GM18517 (cell line): ENCODE measurements around the gene GNAT1.

ENCODE experiments used
- ATAC-seq: cut with Tn5 transposase; IDR thresholded peaks from one replicate; pipeline ENCODE4 v1.9.1; 2021; ENCODE audit warnings: mild to moderate bottlenecking, moderate library complexity; ENCODE audit not compliant: unreplicated experiment

GNAT1 gene

DNA sequence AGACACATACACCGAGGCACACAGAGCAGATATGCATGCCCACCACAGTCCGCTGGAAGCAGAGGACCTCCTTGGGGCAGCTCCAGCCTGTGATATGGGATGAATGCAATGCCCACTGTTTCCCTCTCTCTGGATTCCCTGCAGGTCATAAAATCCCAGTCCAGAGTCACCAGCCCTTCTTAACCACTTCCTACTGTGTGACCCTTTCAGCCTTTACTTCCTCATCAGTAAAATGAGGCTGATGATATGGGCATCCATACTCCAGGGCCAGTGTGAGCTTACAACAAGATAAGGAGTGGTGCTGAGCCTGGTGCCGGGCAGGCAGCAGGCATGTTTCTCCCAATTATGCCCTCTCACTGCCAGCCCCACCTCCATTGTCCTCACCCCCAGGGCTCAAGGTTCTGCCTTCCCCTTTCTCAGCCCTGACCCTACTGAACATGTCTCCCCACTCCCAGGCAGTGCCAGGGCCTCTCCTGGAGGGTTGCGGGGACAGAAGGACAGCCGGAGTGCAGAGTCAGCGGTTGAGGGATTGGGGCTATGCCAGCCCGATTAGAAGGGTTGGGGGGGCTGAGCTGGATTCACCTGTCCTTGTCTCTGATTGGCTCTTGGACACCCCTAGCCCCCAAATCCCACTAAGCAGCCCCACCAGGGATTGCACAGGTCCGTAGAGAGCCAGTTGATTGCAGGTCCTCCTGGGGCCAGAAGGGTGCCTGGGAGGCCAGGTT, at the start of gene GNAT1:
Gene GNAT1, plus strand, starts transcription at position 675 of the 725 bp plus-strand sequence. CDS start 116 bp downstream, outside the sequence.
- ATAC-seq, result no peak

DNA sequence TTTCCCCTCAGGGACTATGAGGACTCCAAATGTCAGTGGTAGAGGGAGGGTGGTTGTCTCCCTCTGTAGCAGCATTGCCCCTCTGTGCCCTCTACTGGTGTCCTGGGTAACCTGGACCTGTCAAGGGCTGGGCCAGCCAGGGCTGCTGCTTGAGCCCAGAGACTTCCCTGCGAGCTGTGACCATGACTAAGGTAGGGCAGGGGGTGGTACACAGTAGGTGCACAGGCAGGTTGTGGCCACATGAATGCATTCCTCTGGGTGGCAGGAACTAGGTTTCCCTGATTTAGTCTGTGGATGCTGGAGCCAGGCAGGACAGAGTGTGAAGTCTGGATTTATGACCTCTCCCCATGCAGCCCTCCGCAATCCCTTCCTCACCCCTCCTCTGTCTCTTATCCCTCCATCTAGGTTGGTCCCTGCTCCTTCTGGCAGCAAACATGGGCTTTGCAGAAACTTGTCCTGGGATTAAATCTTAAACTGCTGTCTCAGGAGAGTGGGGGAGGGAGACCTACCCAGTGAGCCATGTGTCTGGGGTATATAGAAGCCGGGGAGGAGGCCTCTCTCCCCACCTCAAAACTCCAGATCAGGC, 45.0 kb upstream of the GNAT1 start:
- ATAC-seq, result no peak

DNA sequence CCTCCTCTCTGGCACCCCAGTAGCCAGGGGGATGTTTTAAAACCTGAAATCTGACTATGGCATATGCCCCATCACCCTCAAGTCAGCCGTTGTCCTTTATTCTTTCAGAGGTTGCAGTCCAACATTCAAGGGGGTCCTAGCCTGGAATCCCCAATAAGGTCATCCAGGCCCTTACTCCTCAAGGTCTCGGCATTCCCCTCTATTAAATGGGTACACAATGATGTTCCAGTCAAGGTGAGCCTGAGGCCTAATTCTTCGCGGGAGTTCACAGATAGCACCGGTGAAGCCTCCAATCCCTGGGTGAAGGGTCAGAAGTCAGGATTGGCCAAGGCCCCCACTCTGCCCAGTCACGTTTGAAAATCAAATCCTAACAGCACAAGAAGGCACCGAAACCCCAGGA, 44.4 kb upstream of the GNAT1 start:
- ATAC-seq, result no peak

DNA sequence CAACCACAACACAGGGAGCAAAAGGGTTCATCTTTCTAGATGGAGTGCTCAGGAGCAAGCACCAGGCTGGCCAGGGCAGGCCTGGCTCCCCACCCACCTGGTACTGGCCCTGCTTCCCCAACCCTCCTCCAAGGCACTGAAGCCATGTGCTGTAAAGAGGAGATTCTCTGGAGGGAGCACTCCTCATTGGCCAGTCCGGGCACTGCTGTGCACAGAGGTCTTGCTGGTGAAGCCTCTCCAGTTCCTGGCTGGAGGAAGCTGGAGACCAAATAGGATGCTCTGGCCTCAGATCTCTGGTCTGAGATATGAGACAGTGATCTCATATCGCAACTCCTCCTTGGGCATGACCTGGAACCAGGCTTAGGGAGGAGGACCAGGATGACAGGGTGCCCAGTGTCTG, 44.0 kb upstream of the GNAT1 start:
- ATAC-seq, result no peak

DNA sequence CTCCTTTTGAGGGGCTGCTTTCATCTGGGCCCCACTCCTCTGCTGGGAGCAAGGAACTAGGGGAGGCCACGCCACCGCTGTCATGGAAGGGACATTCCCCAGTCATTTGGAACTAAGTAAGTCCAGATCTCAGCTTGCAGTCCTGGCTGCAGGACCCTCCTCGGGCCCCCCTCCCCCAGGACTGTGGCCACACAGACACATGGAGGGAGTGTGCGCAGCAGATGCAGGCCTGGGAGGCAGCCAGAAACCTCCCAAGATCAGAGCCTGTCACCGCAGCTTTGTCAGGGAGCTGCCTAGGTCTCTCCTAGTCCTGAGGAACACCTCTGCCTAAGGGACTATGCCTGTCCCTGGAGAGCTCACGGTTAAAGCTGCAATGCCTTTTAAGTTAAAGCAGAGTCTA, 43.5 kb upstream of the GNAT1 start:
- ATAC-seq, result no peak

DNA sequence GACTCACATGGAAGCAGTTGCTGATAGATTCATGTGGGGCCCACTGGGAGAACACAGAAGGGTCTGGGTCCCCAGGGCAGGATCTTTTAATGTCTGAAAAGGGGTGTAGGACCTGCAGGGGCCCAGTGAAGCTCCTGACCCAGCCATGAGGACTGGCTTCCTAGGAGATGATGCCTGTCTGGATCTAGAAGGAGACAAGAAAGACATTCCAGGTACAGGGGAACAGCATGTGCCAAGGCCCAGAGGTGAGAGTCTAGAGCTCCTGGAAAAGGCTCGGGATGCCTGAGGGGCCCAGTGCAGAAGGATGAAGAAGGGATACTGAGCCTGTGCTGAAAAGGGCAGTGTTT, 41.0 kb upstream of the GNAT1 start:
- no peak for ATAC-seq

DNA sequence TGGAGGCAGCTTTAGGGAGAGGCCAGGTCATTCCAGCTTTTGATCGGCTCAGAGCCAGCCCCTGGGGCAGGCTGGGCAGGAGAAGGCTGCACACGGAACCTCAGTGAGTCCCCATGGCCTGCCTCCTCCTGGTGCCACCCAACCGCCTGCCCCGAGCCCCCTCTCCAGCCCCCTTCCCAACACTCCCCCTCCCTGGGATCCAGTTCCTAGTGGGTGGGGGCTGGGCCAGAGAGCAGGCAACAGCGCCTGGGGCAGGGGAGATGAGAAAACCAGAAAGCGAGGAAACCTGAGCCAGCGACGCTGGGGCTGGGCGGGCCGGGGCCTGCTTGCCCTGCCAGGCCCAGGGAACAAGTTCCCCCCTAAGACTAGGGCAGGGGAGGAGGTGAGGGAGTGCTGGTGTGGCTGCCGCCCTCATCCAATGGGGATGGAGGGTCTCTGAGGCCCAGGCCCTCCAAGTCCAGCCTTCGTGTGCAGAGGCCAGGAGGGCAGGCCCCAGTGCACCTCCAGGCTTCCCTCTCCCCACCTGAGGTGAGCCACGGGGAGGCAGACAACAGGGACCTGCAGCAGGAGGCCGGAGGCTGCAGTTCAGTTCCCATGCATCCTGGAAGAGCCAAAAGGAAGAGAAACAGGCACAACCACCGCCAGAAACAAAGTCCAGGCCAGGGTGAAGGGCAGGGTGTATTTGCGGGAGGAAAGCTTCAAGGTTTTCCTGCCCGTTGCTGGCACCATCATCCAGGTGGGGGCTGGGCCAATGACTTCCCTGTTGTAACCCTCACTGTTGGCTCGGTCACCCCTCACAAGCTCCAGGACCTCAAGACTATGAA, 40.3 kb upstream of the GNAT1 start:
- no peak for ATAC-seq

DNA sequence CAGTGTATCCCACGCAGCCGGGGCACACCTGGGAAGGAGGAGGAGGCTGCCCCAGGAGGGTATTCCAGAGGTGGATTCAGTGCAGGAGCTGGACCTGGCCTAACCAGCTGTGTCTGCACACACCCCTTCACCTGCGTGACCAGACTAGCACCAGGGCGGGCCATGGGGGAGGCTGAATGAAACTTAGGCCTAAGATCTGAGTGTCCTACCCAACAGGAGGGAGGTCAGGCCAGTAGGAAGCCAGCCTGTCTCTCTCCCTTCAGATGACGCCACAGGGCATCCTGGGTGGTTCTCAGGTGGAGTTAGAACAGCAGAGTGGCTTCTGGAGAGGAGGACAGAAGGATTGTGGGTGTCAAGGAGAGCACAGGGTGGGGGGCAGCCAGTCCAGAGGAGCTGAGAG, 39.7 kb upstream of the GNAT1 start:
- ATAC-seq, result no peak

DNA sequence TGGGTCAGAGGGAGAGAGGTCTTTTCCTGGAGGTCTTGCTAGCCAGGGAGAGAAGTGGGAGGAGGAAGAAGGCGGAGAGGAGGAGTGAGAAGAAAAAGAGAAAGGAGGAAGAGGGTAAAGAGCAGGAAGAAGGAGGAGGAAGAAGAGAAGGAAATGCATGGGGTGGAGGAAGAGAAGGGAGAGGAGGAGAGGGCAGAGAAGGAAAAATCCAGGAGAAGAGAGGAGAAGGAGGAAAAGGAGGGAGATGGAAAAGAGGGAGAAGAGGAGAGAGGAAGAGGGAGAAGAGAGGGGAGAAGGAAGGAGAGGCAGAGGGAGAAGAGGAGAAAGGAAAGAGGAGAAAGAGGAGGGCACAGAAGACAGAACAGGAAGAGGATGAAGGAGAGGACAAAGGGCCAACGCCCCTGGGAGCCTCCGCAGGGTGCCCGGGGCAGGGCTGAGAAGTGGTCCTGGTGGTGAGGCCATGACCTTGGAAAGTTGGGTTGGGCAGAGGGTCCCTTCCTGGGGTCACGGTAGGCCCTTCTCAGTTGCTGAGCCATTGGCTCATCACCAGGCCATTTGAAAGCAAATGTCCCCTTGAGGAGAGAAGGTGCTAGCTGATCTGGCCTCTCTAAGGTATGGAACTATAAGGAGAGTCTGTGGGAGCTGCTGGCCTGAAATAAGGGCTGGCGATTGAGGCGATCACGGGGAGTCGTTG, 37.5 kb upstream of the GNAT1 start:
- no peak for ATAC-seq

DNA sequence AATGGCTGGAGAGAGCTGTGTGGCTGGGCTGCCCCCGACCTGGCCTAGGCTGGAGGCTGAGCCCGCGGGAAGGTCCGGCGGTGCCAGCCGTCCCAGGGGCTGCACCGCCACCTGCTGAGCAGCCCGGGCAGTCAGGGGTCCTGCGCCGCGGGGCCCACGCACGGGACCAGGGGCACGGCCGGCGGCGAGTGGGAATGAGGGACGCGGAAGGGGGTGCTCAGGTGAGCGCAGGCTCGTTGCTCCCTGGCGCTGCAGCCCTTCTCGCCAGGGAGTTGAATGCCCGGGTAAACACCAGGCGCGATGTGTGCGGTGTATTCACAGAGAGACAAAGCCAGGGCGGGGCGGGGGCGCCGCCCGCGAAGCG, 37.0 kb upstream of the GNAT1 start:
- no peak for ATAC-seq

DNA sequence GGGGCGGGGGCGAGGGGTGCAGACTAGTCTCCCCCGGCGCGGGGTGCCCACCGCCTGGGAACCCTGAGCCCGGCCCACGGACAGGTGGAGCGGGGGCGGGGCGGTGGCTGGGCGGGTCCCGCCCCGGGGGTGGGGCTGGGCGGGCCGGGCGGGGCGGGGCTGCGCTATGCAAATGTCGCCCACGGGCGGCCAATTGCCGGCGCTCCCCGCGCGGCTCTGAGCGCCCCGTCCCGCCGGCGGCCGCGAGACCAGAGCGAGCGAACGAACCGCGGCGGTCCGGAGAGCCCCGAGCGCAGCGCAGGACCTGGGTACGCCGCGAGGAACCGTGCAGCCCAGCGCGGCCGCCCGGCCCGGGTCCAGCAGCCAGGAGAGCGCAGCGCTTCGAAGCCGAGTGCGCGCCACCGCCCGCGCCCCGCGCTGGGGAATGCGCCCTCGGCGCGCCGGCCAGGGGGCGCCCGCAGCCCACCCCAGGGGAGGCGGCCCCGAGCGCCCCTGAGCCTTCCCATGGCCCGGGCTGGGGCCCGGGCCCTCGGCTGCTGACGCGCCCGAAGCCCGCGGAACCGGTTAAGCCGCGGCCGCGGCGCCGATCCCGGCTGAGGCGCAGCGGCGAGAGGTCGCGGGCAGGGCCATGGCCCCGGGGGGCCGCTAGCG, 36.4 kb upstream of the GNAT1 start, which contains the start of gene SEMA3F:
Gene SEMA3F, plus strand, starts transcription at position 485 of the 651 bp plus-strand sequence. CDS start 4,299 bp downstream, outside the sequence.
- no peak for ATAC-seq

DNA sequence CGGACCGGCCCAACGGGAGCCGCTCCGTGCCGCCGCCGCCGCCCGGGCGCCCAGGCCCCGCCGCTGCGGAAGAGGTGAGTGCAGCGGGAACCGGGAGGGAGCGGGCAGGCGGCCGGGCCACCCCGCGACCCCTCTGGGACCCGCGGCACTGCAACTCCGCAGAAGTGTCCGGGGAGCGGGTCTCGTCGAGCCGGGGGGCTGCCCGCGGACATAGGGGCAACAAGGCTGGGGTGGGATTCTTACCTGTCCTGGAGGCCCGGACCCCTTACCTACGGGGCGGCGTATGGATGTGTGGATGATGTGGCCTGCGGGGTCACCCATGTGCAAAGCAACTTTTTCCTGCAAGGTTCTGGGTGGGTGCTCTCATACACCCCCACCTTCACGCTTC, 35.9 kb upstream of the GNAT1 start:
- ATAC-seq, result no peak

DNA sequence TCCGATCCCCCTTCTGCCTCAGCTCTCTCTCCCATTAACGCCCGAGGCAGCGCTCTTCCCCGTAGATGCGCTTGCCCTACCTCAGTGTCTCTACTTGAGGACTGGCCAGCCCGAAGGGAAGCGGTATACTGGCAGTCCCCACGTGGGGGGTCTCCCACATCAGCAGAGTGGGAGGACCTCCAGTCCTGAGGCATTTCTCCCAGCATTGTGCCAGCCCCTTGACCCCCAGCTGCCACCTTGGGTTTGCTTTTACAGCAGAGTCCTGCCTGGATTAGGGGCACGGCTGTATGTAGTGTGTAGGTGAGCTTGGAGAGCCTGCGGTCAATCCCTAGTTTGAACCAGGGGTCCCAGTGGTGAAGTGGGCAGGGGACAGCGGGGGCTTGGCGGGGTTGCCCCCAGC, 35.5 kb upstream of the GNAT1 start:
- no peak for ATAC-seq

DNA sequence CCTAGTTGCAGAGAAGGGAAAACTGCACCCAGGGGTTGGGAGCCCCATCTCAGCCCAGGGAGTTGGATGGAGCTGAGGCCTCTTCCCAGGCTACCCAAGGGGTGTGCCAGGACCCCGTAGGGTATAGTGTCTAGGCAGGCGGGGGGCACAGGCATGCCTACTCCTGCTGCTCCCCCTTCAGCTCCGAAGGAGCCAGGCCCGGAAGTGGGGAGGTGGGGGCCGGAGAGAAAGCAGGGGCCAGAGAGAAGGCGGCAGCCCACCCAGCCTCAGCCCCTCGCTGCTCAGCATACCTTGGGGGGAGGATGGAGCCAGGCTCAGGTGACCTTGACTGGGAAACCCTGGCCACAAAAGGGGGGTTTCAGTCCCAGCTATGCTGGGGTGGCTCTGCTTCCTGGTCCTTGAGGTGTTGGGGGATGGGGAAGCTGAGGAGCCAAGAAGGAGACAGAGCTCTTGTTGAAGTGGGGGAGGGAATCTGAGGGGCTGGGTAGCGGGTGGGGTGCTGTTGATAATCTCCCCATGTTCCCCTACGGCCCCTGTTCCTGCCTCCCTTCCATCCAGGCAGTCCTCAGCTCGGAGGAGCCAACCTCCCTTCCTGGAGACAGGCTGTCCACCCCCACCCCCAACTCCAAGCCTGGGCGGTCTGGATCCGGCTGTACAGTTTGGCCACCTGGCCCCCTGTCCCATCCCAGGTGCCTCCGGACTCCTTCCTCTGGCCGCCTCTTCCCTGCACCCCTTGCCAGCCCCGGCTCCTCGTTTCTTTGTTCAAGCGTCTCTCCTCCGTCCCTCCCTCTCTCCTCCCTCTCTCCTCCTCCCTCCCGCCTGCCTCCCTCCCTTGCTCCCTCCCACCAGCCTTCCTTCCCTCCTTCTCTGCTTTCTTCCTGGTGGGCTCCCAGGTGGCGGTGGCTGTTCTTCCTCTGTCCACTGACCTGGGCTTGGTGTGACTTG, 34.6 kb upstream of the GNAT1 start:
- no peak for ATAC-seq

DNA sequence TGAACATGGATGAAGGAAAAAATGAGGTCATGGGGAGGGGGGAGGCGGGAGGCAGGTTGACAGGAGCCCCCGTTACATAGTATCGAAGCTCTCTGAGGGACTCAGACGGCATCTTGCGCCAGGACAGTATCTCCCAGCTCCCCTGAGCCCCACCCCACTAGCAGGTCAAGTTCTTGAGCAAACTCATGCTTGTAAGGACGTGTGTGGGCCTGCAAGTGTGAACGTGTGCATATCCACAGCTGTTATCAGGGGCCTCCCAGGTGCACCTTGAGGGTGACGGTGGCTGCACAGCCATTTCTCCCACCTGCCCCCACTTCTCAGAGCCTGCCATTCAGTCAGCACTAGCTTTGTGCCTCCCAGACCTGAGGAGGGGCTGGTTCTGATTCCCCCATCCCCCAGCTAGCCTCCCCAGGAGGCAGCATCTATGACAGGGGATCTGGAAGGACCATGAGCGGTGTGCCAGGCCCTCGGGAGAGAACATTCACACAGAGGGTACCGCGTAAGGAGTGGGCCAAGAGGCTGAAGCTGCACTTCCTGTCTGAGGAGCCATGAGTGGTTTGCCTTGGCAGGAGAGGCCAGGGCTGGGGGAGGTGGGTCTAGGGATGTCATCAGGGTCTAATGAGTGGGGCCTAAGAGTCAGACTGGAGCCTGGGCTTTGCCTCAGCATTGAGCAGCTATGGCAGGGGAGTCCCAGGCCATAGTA, 33.4 kb upstream of the GNAT1 start:
- no peak for ATAC-seq

DNA sequence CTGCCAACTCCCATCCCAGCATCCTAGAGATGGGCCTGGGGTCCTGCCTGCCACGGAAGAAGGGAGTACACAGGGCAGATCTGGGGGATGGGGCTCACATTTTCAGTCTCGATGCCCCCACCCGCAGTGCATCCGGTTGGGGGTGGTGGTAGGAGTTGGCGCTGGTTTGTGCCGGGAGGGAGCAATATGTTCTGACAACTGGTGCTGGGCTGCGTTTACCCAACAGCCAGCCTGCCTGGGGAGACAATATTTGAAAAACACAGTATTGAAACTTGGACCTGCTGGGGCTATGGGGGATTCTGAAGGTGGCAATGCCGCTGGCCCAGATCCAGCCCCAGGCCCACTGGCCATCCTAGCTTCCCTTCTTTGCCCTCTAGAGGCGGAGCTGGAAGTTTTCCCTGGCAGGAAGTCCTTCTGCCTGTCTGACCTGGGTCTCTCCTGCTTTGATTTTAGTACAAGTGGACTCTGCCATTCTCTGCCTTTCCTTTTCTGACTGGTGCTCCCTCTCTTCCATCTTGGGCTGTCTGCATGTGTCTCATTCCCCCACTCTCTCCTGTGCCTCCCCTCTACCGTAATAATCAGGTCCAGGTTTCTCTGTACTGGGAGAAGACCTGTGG, 32.8 kb upstream of the GNAT1 start:
- ATAC-seq, result no peak

DNA sequence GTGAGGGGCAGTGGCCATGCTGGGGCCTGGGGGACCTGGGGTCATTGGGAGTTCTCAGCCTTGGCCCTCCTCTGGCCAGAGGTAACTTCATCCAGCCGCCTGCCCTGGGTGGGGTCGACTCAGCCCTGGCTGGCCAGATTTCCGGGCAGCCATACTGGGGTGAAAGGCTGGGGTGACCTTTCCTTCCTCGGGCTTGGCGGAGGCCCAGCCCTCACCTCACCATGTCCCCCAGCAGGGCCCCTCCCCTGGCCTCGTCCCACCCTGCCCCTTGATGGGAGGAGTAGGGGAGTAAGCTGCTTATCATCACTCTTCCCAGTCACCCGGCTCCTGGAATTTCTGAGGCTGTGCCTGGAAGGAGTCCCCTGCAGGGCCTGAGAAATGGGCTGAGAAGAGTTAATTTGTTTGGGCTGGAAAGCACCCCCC, 30.8 kb upstream of the GNAT1 start:
- ATAC-seq, result no peak

DNA sequence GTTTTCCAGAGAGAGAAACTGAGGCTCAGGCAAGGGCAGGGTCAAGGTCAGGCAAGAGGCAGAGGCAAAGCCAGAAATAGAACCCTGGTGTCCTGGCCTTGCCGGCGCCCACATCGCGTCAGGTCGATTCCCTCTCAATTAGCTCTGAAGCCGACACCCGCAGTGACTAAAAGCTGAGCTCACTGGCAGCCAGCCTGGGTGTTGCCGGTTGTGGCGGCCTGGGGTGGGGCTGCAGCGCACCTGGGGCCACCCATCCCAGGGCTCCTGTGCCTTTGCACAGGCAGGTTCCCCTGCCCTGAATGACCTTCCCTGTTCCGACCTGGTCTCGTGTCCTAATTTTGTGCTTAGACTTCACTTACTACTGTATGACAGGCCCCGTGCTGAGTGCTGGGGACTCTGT, 30.1 kb upstream of the GNAT1 start:
- ATAC-seq, result no peak
